Choroid plexus epithelial cell (primary cell): ENCODE measurements around the gene IQGAP1.
"Not testable (repeated sequence)": the region's sequence is repeated elsewhere in the genome, so short reads cannot be mapped to it uniquely, and the experiment has no call there.

Experiments used
- DNase-seq: peaks from one replicate; pipeline ENCODE4 v3.0.0-alpha.2; 2010; ENCODE audit warnings: low read depth
- H3K4me3 ChIP-seq: 2 replicates; pipeline ENCODE4 v1.5.1; 2011; ENCODE audit warnings: low read depth, mild to moderate bottlenecking, control low read depth, low read length, moderate library complexity
- CTCF ChIP-seq: conservative IDR thresholded peaks from 2 replicates; pipeline ENCODE4 v1.5.1; 2011; ENCODE audit warnings: low read depth, mild to moderate bottlenecking, control low read depth, inconsistent platforms, low read length, moderate library complexity

IQGAP1 gene

GRCh38 chr15:90407336-90407735, 19.3 kb downstream of the IQGAP1 start:
- TF ChIP-seq CTCF, result no peak
- no peak overlapping the region for H3K4me3 ChIP-seq
- DNase-seq, result no peak

- no peak for TF ChIP-seq CTCF
- DNase-seq, result peak; percentile 66
Observed at GRCh38 chr15:90407871-90408317, 19.9 kb downstream of the IQGAP1 start.

GRCh38 chr15:90408657-90409056, 20.6 kb downstream of the IQGAP1 start:
- no peak overlapping the region for H3K4me3 ChIP-seq
- TF ChIP-seq CTCF, result no peak
- no peak for DNase-seq

More at GRCh38 chr15:90407871-90408317, 19.9 kb downstream of the IQGAP1 start:
- no peak overlapping the region for H3K4me3 ChIP-seq

- not testable (repeated sequence) for DNase-seq, H3K4me3 ChIP-seq
Observed at GRCh38 chr15:90409587-90409986, 21.5 kb downstream of the IQGAP1 start.

GRCh38 chr15:90410316-90410715, 22.3 kb downstream of the IQGAP1 start:
- DNase-seq, H3K4me3 ChIP-seq: not testable (repeated sequence)

- TF ChIP-seq CTCF, result no peak
- DNase-seq, result no peak
- H3K4me3 ChIP-seq, result no peak overlapping the region
Observed at GRCh38 chr15:90411176-90411575, 23.1 kb downstream of the IQGAP1 start.

GRCh38 chr15:90412356-90413194, 24.5 kb downstream of the IQGAP1 start:
- DNase-seq, result peak; percentile 80
- no peak for TF ChIP-seq CTCF
- no peak overlapping the region for H3K4me3 ChIP-seq
